Glutamatergic neuron (in vitro differentiated cells): ENCODE data around the gene FAM120AOS. TPM values are rescaled to one million over a fixed set of nuclear protein-coding genes. Genes with fewer than 3 reads are reported as not detected.
A peak's percentile ranks its signal among the peaks of the same experiment; 100 is the strongest.

Source experiments
- DNase-seq: peaks from one replicate; pipeline ENCODE4 v3.0.0; 2022
- H3K27ac Mint-ChIP-seq: one replicate; pipeline ENCODE4 v1.8.0; 2020; ENCODE audit warnings: mild to moderate bottlenecking, mixed read lengths, inconsistent platforms; ENCODE audit not compliant: unreplicated experiment
- H3K27me3 Mint-ChIP-seq: one replicate; pipeline ENCODE4 v1.8.0; 2020; ENCODE audit warnings: mild to moderate bottlenecking, moderate library complexity, mixed read lengths, inconsistent platforms; ENCODE audit not compliant: unreplicated experiment
- H3K36me3 Mint-ChIP-seq: one replicate; pipeline ENCODE4 v1.8.0; 2020; ENCODE audit warnings: mild to moderate bottlenecking, mixed read lengths, inconsistent platforms; ENCODE audit not compliant: unreplicated experiment
- H3K4me1 Mint-ChIP-seq: one replicate; pipeline ENCODE4 v1.8.0; 2020; ENCODE audit warnings: mild to moderate bottlenecking, low read depth, mixed read lengths, inconsistent platforms; ENCODE audit not compliant: unreplicated experiment
- H3K4me3 Mint-ChIP-seq: one replicate; pipeline ENCODE4 v1.8.0; 2020; ENCODE audit warnings: mild to moderate bottlenecking, mixed read lengths, inconsistent platforms; ENCODE audit not compliant: unreplicated experiment
- H3K9me3 Mint-ChIP-seq: one replicate; pipeline ENCODE4 v1.8.0; 2020; ENCODE audit warnings: mild to moderate bottlenecking, moderate library complexity, mixed read lengths, inconsistent platforms; ENCODE audit not compliant: unreplicated experiment
- total RNA-seq: library from RNA; stranded (reverse); fragmentation: NEBNext Ultra II Directional; extraction: Animal tissue kit (Norgen Biotek cat#: 25700); gene quantifications from one replicate; pipeline ENCODE4 v1.2.1, GENCODE V29; 2021; ENCODE audit not compliant: unreplicated experiment
- TF ChIP-seq, protein P1 (sequence below): fragments of 200-600 bp; sonication (generic); IDR thresholded peaks from one replicate; pipeline ENCODE4 v1.5.0; 2021; ENCODE audit not compliant: partially characterized antibody, unreplicated experiment

The FAM120AOS gene
- total RNA-seq, 1 donor from 2014 or later = 24.2 TPM

DNA sequence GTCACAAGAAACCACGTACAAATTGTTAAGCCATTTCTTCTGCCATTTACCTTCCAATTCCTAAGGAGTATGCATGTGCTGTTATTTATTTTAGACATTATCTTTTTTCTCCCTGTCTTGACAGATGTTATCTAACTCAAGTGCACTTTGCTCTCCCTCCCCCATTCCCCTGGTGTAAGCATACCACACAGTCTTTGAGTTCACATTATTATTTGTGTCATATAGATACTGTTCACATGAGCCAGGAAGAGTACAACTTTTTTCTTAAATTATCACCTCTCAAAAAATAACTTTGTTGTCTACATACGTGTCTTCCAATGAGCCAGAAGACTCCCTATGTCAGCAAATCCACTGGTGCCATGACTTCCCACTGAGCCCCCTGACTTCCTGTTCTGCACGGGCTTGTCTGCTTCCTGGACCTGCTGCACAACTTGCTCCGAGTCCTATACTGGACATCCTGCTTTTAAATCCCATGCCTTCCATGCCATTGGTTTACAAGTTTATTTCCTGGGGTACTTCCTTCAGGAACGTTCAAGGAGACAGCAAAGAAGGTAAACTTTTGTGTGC is 21.8 kb downstream of the FAM120AOS start:
- H3K27ac Mint-ChIP-seq = no peak overlapping the region
- H3K4me1 Mint-ChIP-seq = no peaks in the 10 kb centered on the region
- H3K27me3 Mint-ChIP-seq = no peaks in the 10 kb centered on the region

DNA sequence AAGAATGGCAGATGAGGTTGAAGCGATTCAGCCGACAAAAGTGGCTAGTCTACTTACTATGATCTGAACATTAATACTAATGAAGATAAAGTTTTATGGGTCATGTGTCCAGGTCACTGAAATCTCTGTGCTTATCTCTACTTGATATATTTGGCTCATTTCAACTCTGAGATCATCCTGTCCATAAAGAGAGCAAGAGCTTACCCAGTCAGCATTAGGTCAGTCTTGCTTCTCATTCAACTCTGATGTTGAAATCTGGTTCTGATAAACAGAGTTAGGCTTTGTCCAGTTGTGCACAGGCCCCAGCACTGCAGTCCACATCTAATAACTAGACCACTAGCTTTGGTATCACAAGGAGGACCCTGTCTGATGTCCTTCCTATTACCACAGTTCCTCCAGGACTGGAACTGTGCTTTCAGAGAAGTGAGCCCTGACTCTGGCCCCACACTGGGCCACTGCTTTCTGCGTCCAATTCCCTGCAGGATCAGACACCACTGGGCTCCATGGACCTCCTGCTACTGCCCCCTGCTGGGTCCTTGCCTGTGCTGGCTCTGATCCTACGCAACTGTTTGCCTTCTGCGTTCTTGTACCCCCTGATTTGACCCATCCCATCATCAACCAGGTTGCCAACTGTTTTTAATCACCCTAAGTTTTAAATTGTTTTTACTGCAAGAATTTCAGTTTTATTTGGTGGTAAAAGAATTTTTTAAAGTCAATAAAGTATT is 25.6 kb downstream of the FAM120AOS start:
- peak; percentile 38 for DNase-seq
- Mint-ChIP-seq H3K27me3 (no peaks in the 10 kb centered on the region), H3K4me3 (no peak overlapping the region), H3K4me1 (no peaks in the 10 kb centered on the region), H3K36me3 (peaks cover 8% of the 10 kb centered on the region), H3K27ac (no peak overlapping the region), H3K9me3 (peaks cover 2% of the 10 kb centered on the region)
- TF ChIP-seq, protein P1, sequence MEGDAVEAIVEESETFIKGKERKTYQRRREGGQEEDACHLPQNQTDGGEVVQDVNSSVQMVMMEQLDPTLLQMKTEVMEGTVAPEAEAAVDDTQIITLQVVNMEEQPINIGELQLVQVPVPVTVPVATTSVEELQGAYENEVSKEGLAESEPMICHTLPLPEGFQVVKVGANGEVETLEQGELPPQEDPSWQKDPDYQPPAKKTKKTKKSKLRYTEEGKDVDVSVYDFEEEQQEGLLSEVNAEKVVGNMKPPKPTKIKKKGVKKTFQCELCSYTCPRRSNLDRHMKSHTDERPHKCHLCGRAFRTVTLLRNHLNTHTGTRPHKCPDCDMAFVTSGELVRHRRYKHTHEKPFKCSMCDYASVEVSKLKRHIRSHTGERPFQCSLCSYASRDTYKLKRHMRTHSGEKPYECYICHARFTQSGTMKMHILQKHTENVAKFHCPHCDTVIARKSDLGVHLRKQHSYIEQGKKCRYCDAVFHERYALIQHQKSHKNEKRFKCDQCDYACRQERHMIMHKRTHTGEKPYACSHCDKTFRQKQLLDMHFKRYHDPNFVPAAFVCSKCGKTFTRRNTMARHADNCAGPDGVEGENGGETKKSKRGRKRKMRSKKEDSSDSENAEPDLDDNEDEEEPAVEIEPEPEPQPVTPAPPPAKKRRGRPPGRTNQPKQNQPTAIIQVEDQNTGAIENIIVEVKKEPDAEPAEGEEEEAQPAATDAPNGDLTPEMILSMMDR = no peak

More for the DNA sequence above, 21.8 kb downstream of the FAM120AOS start:
- DNase-seq = no peak
- Mint-ChIP-seq H3K36me3 (peaks cover 5% of the 10 kb centered on the region), H3K9me3 (peaks cover 2% of the 10 kb centered on the region), H3K4me3 (no peak overlapping the region)
- TF ChIP-seq, protein P1 = no peak

DNA sequence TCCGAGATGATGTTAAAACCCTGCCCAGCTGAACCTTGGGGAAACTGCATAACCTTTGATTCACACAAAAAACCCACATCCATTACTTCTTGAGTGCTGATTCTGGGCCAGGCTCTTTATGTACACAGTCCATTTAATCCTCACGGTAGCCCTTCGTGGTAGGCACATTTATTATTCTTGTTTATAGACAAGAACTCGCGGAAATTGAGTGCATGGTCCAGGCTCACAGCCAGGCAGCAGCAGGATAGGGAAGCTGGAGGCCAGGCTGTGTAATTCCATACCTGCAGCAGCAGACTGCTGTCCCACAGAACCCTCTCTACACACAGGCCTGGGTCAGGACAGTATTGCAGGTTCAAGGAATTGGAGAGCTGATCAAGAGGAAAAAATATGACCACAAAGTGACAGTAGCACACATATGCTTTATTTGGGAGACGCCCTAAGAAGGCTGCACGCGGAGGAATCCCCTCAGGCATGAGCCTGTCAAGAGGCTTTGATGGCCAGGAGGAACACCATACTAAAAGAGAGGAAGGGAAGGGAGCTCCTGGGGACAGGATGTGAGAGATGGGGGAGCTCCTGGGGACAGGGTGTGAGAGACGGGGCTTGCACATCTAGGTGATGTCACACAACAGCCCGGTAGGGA is 30.3 kb downstream of the FAM120AOS start:
- no peak for DNase-seq

DNA sequence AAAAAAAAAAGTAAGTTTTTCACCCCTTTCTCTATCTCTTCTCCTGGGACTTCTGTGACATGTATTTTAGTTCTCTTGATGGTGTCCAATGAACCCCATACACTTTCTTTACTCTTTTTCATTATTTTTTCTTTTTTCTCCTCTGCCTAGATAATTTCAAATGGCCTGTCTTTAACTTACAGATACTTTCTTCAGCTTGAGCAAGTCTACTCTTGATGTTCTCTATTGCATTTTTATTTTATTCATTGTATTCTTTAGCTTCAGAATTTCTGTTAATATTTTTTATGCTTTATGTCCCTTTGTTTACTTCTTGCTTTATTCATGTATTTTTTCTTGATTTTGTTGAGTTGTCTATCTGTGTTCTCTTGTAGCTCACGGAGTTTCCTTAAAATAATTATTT is 34.4 kb downstream of the FAM120AOS start:
- no peaks in the 10 kb centered on the region for H3K4me1 Mint-ChIP-seq
- H3K4me3 Mint-ChIP-seq = peak overlapping the region; percentile 7
- H3K27me3 Mint-ChIP-seq = peaks cover 1% of the 10 kb centered on the region
- peaks cover 13% of the 10 kb centered on the region for H3K36me3 Mint-ChIP-seq
- peaks cover 5% of the 10 kb centered on the region for H3K9me3 Mint-ChIP-seq
- TF ChIP-seq, protein P1 = no peak
- no peak overlapping the region for H3K27ac Mint-ChIP-seq
- no peak for DNase-seq

More for the DNA sequence above, 30.3 kb downstream of the FAM120AOS start:
- H3K9me3 Mint-ChIP-seq = peaks cover 8% of the 10 kb centered on the region
- H3K4me1 Mint-ChIP-seq = no peaks in the 10 kb centered on the region
- no peak overlapping the region for H3K4me3 Mint-ChIP-seq
- no peak overlapping the region for H3K27ac Mint-ChIP-seq
- H3K36me3 Mint-ChIP-seq = peaks cover 22% of the 10 kb centered on the region
- TF ChIP-seq, protein P1 = no peak
- H3K27me3 Mint-ChIP-seq = no peaks in the 10 kb centered on the region

DNA sequence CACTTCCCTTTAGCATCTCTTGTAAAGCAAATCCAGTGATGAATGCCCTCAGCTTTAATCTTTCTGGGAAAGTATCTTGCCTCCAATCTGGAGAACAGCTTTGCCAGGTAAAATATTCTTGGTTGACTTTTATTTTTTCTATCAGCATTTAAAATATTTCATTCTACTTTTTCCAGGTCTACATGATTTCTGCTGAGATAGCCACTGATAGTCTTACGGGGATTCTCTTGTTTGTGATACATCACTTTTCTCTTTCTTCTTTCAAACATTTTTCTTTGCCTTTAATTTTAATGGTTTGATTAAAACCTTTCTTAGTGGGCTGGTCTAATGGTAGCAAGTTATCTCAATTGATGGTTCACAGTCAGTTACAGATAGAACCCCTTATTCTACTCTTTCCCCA is 35.8 kb downstream of the FAM120AOS start:
- Mint-ChIP-seq H3K9me3 (peaks cover 5% of the 10 kb centered on the region), H3K4me1 (no peaks in the 10 kb centered on the region), H3K36me3 (peaks cover 17% of the 10 kb centered on the region), H3K27ac (no peak overlapping the region), H3K4me3 (no peak overlapping the region), H3K27me3 (peaks cover 1% of the 10 kb centered on the region)
- TF ChIP-seq, protein P1 = no peak
- DNase-seq = no peak
